RWPE1 (cell line): ENCODE data around the gene PLEKHA3.
"Not testable (repeated sequence)": the region's sequence is repeated elsewhere in the genome, so short reads cannot be mapped to it uniquely, and the experiment has no call there.

Experiments
- CTCF ChIA-PET: fragments of 350-600 bp; sonication (Branson Sonifier 250); formaldehyde crosslinking; extraction: SDS; loops from one replicate; lab custom pipeline; 2021; lab: Yijun Ruan, JAX
- POLR2A ChIA-PET: fragments of 400-600 bp; formaldehyde crosslinking; extraction: SDS; loops from one replicate; lab custom pipeline; 2020; ENCODE audit warnings: antibody characterized with exemption; ENCODE audit not compliant: low non-redundant PET; lab: Yijun Ruan, JAX
- DNase-seq: peaks from one replicate; pipeline ENCODE4 v3.0.0; 2012; ENCODE audit warnings: low spot score
- H3K27ac ChIP-seq: fragments of 450-650 bp; 2 replicates; pipeline ENCODE4 v1.5.1; 2017
- CTCF ChIP-seq: fragments of 450-650 bp; conservative IDR thresholded peaks from 2 replicates; pipeline ENCODE4 v1.5.1; 2017; ENCODE audit warnings: low read depth, mild to moderate bottlenecking

PLEKHA3 gene

GRCh38 chr2:178514664-178515063 lies 34.4 kb downstream of the PLEKHA3 start:
- H3K27ac ChIP-seq, result no peak overlapping the region
- ChIA-PET POLR2A (interaction anchor here (0.7 kb wide), 1 partner anchor 289 kb away, joined by 8 read pairs; no protein-coding TSS in a partner anchor), CTCF (interaction anchor here (0.6 to 0.7 kb wide), 3 partner anchors 14 to 1350 kb away, joined by 5 to 8 read pairs (median 5); no protein-coding TSS in a partner anchor)
- peak; percentile 69 for DNase-seq
- TF ChIP-seq CTCF, result no peak

DNA sequence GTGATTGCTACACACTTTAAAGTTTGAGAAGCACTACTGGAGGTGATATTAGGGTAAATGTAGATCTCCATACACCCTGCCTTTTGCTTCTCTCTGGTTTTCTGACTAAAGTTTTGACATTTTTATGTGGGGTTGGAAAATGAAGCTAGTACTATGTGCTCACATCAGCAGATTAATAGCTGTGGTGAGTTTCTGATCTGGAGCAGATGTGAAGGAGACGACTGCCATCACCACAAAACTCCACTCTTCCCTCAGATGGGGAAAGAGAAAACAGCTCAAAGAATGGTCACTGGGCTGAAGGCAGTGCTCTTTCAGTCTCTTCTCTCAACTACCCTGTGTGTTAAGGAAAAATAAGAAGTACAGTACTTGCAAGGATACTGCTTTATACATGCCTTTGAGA lies 37.2 kb downstream of the PLEKHA3 start:
- TF ChIP-seq CTCF, result no peak
- H3K27ac ChIP-seq, result no peak overlapping the region
- ChIA-PET CTCF (interaction anchor here (0.6 kb wide), 1 partner anchor 45 kb away, joined by 5 read pairs; no protein-coding TSS in a partner anchor), POLR2A (no interaction called here)
- no peak for DNase-seq

DNA sequence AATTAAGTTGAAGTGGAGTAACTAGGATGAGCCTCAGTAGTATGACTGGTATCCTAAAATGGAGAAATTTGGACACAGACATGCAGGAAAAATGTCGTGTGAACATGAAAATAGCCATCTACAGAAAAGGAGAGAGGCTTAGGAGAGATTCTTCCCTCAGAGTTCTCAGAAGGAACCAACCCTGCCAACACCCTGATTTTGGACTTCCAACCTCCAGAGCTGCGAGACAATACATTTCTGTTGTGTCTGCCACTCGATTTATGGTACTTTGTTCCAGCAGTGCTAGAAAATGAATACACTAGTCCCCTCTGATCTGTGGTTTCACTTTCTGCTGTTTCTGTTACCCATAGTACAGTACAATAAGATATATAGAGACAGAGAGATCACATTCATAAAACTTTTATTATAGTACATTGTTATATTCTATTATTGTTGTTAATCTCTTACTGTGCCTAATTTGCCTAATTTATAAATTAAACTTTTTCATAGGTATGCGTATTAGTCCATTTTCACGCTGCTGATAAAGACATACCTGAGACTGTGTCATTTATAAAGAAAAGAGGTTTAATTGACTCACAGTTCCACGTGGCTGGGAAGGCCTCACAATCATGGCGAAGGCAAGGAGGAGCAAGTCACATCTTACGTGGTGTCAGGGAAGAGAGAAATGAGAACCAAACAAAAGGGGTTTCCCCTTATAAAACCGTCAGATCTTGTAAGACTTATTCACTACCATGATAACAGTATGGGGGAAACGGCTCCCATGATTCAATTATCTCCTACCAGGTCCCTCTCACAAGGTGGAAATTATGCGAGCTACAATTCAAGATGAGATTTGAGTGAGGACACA lies 41.3 kb downstream of the PLEKHA3 start:
- CTCF ChIA-PET, result no interaction called here

DNA sequence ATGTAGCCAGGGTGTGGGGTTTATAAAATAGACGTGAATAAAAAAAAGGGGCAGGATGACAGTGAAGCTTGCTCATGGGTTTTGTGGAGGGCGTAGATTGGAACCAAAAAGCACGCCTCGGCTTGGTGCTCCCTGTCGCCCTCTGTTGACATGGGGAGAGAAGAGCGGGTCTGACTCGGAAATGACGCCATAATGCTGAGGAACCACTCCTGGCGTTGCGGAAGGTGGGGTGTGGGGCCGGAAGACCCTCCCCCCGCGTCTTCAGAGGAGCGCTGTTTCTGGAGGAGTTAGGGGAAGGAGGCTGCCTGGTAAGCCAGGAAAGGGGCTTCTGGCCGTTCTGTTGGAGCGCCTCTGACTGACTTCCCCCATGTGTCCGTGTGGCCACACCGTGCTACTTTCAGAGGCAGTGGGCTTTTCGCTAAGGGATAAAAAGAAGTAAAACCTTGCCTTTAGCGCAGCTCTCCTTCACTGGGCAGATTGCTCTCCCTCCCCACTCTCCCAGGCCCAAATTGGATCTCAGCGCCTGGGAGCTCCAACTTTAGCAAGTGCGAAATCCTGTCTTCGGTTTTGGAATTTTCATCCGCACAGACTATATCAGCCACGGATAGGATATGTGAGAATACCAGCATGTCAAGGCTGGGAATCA lies 42.8 kb downstream of the PLEKHA3 start:
- H3K27ac ChIP-seq, result peak overlapping the region; percentile 76
- peak; percentile 90 for TF ChIP-seq CTCF
- POLR2A ChIA-PET, result no interaction called here
- CTCF ChIA-PET, result interaction anchor here (0.6 to 0.7 kb wide), 4 partner anchors 20 to 1379 kb away, joined by 3 to 7 read pairs (median 3); no protein-coding TSS in a partner anchor
- DNase-seq, result peak; percentile 90

More for the DNA sequence above, 41.3 kb downstream of the PLEKHA3 start:
- no peak for TF ChIP-seq CTCF
- H3K27ac ChIP-seq, result no peak overlapping the region
- no peak for DNase-seq
- POLR2A ChIA-PET, result no interaction called here

DNA sequence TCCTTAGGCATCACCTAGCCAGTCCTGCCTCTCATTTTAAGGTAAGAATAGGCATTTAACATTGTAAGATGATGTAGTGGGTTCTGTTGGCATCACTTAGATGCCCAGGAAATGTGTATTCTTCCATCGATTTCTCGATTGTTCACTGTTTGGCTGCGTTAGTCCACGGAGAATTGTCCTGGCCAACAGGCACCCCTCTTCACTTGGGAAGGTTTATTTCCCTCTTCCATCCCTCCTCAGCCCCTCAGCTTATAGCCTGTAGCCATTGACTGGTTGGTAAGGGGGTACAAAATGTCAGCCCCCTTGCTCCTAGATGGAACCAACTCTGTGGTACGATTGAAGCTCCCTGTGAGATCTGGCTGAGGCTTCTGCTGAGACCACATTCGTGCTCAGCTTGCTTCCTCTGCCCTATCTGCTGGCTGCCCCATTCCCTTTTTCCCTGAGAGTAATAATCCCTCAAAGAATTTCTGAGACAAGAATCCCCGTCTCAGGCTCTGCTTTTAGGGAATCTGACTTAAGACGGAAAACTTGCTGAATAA lies 43.4 kb downstream of the PLEKHA3 start:
- POLR2A ChIA-PET, result no interaction called here
- H3K27ac ChIP-seq, result peak overlapping the region; percentile 76
- CTCF ChIA-PET, result interaction anchor here (0.6 to 0.7 kb wide), 4 partner anchors 20 to 1379 kb away, joined by 3 to 7 read pairs (median 4); no protein-coding TSS in a partner anchor
- peak; percentile 14 for DNase-seq
- no peak for TF ChIP-seq CTCF

DNA sequence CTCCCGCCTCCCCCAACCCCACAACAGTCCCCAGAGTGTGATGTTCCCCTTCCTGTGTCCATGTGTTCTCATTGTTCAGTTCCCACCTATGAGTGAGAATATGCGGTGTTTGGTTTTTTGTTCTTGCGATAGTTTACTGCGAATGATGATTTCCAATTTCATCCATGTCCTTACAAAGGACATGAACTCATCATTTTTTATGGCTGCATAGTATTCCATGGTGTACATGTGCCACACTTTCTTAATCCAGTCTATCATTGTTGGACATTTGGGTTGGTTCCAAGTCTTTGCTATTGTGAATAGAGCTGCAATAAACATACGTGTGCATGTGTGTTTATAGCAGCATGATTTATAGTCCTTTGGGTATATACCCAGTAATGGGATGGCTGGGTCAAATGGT lies 44.8 kb downstream of the PLEKHA3 start:
- H3K27ac ChIP-seq, CTCF ChIA-PET, DNase-seq, POLR2A ChIA-PET: not testable (repeated sequence)

GRCh38 chr2:178525460-178525859 lies 45.2 kb downstream of the PLEKHA3 start:
- POLR2A ChIA-PET, DNase-seq, CTCF ChIA-PET, H3K27ac ChIP-seq: not testable (repeated sequence)
